Measurements from ENCODE around the gene ST13.

- no peak for TF ChIP-seq CTCF (IDR thresholded peaks at IDR 0.05 in 4 of 5, conservative IDR thresholded peaks at IDR 0.05 in 1 of 5)
- TF ChIP-seq POLR2A (IDR thresholded peaks at IDR 0.05): no peak
These were observed 38.0 kb upstream of the ST13 start for GRCh38 chr22:40894417-40894816.

Data from gastrocnemius medialis (tissue), 4 donors.